ENCODE measurements around the gene SOBP.

Gene SOBP

GRCh38 chr6:107704347-107705013 is 214.6 kb downstream of the SOBP start:
- DNase-seq = peak; percentile 49

- DNase-seq = no peak
Measured at GRCh38 chr6:107706516-107707115, 216.7 kb downstream of the SOBP start.

- no peak for DNase-seq
Measured at GRCh38 chr6:107707346-107708275, 217.7 kb downstream of the SOBP start.

GRCh38 chr6:107708435-107708834 is 218.5 kb downstream of the SOBP start:
- DNase-seq = no peak

- DNase-seq = no peak
Measured at GRCh38 chr6:107709341-107709740, 219.4 kb downstream of the SOBP start.
